Urinary bladder (tissue), 4 donors: ENCODE measurements around the gene HIPK3. TPM values are rescaled to one million over a fixed set of nuclear protein-coding genes. Genes with fewer than 3 reads are reported as not detected.
A peak's percentile ranks its signal among the peaks of the same experiment; 100 is the strongest.
"Not testable (repeated sequence)": the region's sequence is repeated elsewhere in the genome, so short reads cannot be mapped to it uniquely, and the experiment has no call there.

Source experiments
- DNase-seq: peaks from one replicate; pipeline ENCODE4 v3.0.0-alpha.2; 2015; ENCODE audit errors: extremely low spot score
- H3K27ac ChIP-seq: one replicate; pipeline ENCODE4 v1.5.1; 2013; ENCODE audit warnings: low read depth, mild to moderate bottlenecking, moderate library complexity
- H3K36me3 ChIP-seq: one replicate; pipeline ENCODE4 v1.6.1; 2013; ENCODE audit warnings: mild to moderate bottlenecking, moderate library complexity; ENCODE audit not compliant: insufficient read depth
- H3K4me1 ChIP-seq: one replicate; pipeline ENCODE4 v1.6.1; 2013; ENCODE audit warnings: mild to moderate bottlenecking, moderate library complexity; ENCODE audit not compliant: insufficient read depth
- H3K4me3 ChIP-seq: one replicate; pipeline ENCODE4 v1.5.1; 2013; ENCODE audit warnings: low read depth, low read length
- WGBS: extraction: QIAGEN DNeasy Blood & Tissue Kit; methylation state at CpG from one replicate; pipeline ENCODE4 v1.1.7; 2013; 5-methylcytosine and 5-hydroxymethylcytosine counted together
- polyA plus RNA-seq: library from polyadenylated mRNA; stranded (reverse); fragments of 200-250 nt; gene quantifications from one replicate; pipeline ENCODE4 v1.2.3, GENCODE V29; 2013
- total RNA-seq: library from RNA; depleted of rRNA; stranded (reverse); fragments of >200 nt; gene quantifications from one replicate; pipeline ENCODE4 v1.2.3, GENCODE V29; 2014
- donor health status: healthy with polysubstance abuse.
- donor health status: healthy.

Gene HIPK3
- total and polyA plus RNA-seq, 2 donors, result 44.0 to 242 TPM

GRCh38 chr11:33329705-33330329, 72.6 kb downstream of the HIPK3 start:
- peak; percentile 2 for DNase-seq

DNA sequence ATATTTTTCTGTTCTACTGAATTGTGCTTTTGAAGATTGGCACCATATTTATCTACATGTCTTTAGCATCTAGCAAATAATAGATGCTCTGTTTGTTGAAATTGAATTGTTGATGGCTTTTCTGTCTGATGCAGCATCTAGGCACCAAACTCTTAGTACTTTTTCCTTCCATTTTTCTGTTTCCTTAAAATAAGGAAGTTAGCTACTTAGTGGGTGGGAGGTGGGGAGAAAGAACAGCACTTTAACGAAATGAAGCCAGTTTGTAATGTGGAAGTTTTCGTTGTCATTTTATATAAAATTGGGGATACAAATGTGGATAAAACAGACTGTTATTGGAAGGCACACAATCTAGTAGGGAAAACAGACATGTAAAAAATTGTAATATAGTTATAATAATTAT, 76.6 kb downstream of the HIPK3 start:
- Histone ChIP-seq H3K4me1 (no peaks in the 10 kb centered on the region), H3K4me3 (no peak overlapping the region), H3K27ac (no peak overlapping the region), H3K36me3 (no peaks in the 10 kb centered on the region)
- 83% methylated on average over 2 of the region's 2 CpGs for WGBS
- DNase-seq, result no peak

More at GRCh38 chr11:33329705-33330329, 72.6 kb downstream of the HIPK3 start:
- 14% methylated on average over 4 of the region's 4 CpGs for WGBS
- Histone ChIP-seq H3K27ac (peak overlapping the region; percentile 50), H3K4me3 (no peak overlapping the region), H3K36me3 (no peaks in the 10 kb centered on the region), H3K4me1 (no peaks in the 10 kb centered on the region)

GRCh38 chr11:33334627-33335026, 77.4 kb downstream of the HIPK3 start:
- 94% methylated on average over 3 of the region's 3 CpGs for WGBS

DNA sequence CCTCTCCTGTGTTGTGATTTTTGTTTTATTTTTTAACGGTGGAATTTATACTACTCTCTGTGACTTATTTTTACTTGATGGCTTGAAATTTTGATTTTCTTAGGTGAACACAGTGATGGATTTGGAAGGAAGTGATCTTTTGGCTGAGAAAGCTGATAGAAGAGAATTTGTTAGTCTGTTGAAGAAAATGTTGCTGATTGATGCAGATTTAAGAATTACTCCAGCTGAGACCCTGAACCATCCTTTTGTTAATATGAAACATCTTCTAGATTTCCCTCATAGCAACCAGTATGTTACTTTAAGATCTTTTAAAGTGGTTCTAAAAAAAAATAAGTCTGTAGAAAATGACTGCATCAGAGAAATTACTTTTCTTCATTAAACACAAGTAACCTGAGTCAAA, 82.1 kb downstream of the HIPK3 start:
- no peak for DNase-seq
- Histone ChIP-seq H3K27ac (no peak overlapping the region), H3K4me3 (no peak overlapping the region), H3K4me1 (no peaks in the 10 kb centered on the region), H3K36me3 (peaks cover 2% of the 10 kb centered on the region)
- 86% methylated on average over 1 of the region's 1 CpG for WGBS

More at GRCh38 chr11:33334627-33335026, 77.4 kb downstream of the HIPK3 start:
- no peaks in the 10 kb centered on the region for H3K36me3 ChIP-seq
- no peaks in the 10 kb centered on the region for H3K4me1 ChIP-seq
- DNase-seq, result no peak
- no peak overlapping the region for H3K4me3 ChIP-seq
- H3K27ac ChIP-seq, result no peak overlapping the region

GRCh38 chr11:33344611-33345010, 87.4 kb downstream of the HIPK3 start:
- Histone ChIP-seq H3K4me3 (no peak overlapping the region), H3K4me1 (no peaks in the 10 kb centered on the region), H3K36me3 (peaks cover 5% of the 10 kb centered on the region), H3K27ac (no peak overlapping the region)
- WGBS, result 40% methylated on average over 2 of the region's 2 CpGs
- no peak for DNase-seq

GRCh38 chr11:33347490-33348125, 90.4 kb downstream of the HIPK3 start:
- Histone ChIP-seq H3K36me3 (peaks cover 7% of the 10 kb centered on the region), H3K27ac (no peak overlapping the region), H3K4me3 (no peak overlapping the region), H3K4me1 (no peaks in the 10 kb centered on the region)
- 71% methylated on average over 2 of the region's 2 CpGs for WGBS
- no peak for DNase-seq

GRCh38 chr11:33350287-33350686, 93.1 kb downstream of the HIPK3 start:
- DNase-seq, result no peak
- peaks cover 9% of the 10 kb centered on the region for H3K36me3 ChIP-seq
- no peak overlapping the region for H3K4me3 ChIP-seq
- H3K4me1 ChIP-seq, result no peaks in the 10 kb centered on the region
- H3K27ac ChIP-seq, result no peak overlapping the region
- WGBS, result over 99% methylated on average over 4 of the region's 4 CpGs

- no peak overlapping the region for H3K4me3 ChIP-seq
- WGBS, result 63% methylated on average over 4 of the region's 4 CpGs
- DNase-seq, result no peak
Measured at GRCh38 chr11:33358150-33358831, 101.1 kb downstream of the HIPK3 start.

DNA sequence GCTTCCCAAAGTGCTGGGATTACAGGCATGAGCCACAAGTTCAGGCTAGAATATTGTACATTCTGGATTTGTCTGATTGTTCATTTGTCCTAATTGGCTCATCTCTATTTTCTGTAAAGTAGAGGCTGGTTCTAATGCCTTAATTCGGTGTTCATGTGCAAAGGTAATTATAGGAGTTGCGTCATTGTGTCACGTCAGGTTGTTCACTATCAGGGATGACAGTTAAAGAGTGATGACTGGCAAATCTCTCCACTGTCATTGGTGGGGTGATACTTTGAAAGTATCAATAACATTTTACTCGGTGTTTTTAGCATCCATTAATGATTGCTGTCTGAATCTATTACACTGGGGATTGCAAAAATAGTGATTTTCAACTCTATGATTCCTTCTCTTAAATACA, 103.5 kb downstream of the HIPK3 start:
- no peak overlapping the region for H3K4me3 ChIP-seq
- H3K27ac ChIP-seq, result no peak overlapping the region
- 87% methylated on average over 4 of the region's 4 CpGs for WGBS
- no peaks in the 10 kb centered on the region for H3K4me1 ChIP-seq
- DNase-seq, result no peak
- H3K36me3 ChIP-seq, result no peaks in the 10 kb centered on the region

More at GRCh38 chr11:33358150-33358831, 101.1 kb downstream of the HIPK3 start:
- Histone ChIP-seq H3K27ac (no peak overlapping the region), H3K4me1 (no peaks in the 10 kb centered on the region), H3K36me3 (peaks cover under 1% of the 10 kb centered on the region)

DNA sequence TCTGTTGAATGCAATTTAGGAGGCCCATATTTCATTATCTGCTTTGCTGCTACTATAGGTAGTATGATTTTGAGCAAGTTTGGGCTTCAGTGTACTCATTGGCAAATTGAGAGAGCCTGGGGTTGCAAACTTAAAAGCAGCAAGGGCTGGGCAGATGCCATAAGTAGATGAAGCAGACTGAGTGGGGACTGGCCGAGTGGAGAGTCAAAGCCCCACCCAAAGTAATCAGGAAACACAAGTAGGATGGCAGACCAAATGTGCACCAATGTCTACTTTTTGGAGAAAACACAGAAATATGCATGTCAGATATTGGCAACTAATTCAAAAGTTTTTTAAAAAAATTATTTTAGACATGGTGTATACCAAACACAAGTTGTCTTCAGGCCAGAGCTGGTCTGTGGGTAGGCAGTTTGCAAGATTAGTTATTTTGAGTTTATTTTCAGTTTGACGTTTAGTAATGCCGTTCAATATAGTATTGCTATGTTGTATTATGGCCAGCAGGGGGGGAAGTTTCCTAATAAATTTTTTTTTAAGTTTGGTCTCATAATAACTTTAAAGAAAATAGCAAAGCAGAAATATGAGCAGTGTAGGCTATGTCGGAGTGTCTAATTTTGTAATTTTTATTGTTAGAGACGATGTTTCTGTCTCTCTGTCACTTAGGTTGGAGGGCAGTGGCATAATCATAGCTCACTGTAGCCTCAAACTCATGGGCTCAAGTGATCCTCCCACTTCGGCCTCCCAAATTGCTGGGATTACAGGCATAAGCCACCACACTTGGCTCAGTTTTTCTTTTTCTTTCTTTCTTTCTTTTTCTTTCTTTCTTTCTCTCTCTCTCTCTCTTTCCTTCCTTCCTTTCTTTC, 105.1 kb downstream of the HIPK3 start:
- 21% methylated on average over 6 of the region's 6 CpGs for WGBS
- Histone ChIP-seq H3K4me1 (no peaks in the 10 kb centered on the region), H3K4me3 (no peak overlapping the region), H3K27ac (no peak overlapping the region), H3K36me3 (no peaks in the 10 kb centered on the region)
- peak; percentile 39 for DNase-seq

- no peaks in the 10 kb centered on the region for H3K4me1 ChIP-seq
- no peak overlapping the region for H3K27ac ChIP-seq
- no peak for DNase-seq
- no peak overlapping the region for H3K4me3 ChIP-seq
- WGBS, result 85% methylated on average over 2 of the region's 2 CpGs
- no peaks in the 10 kb centered on the region for H3K36me3 ChIP-seq
Measured at GRCh38 chr11:33366918-33367317, 109.7 kb downstream of the HIPK3 start.

DNA sequence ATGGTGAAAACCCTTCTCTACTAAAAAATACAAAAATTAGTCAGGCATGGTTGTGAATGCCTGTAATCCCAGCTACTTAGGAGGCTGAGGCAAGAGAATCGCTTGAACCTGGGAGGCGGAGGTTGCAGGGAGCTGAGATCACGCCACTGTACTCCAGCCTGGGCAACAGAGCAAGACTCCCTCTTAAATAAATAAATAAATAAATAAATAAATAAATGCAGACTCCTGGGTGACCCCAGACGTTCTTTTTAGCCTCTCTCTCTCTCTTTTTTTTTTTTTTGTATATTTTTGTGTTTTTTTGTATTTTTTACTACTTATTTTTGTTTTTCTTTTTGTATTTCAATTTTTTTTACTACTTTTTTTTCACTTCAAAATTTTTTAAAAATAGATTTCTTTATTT, 111.3 kb downstream of the HIPK3 start:
- H3K4me3 ChIP-seq, DNase-seq: not testable (repeated sequence)
- 92% methylated on average over 4 of the region's 4 CpGs for WGBS

DNA sequence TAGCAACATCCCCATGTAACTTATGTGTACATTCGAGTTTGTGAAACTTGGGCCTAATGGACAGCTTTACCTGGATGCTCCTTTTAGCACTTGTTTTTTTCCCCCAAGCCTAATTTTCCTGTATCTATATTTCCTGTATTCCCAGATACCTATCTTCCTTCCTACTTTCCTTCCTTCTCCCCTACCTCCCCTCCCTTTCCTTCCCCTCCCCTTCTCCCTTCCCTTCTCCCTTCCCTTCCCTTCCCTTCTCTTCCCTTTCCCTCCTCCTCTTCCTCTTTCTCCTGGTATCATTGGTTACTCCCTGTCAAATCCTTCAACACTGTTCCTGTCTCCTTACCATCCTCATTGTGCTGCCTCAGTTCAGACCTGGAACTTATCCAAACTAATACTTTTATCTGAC, 111.8 kb downstream of the HIPK3 start:
- 91% methylated on average over 1 of the region's 1 CpG for WGBS
- Histone ChIP-seq H3K36me3 (no peaks in the 10 kb centered on the region), H3K4me3 (no peak overlapping the region), H3K27ac (no peak overlapping the region), H3K4me1 (no peaks in the 10 kb centered on the region)
- no peak for DNase-seq

More for the DNA sequence above, 111.3 kb downstream of the HIPK3 start:
- not testable (repeated sequence) for H3K36me3 ChIP-seq, H3K27ac ChIP-seq, H3K4me1 ChIP-seq
